NCI-H2171 treated with DMSO at 0.1 percent for 48 hours (cell line): ENCODE results near the gene TRAIP.
A peak's percentile ranks its signal among the peaks of the same experiment; 100 is the strongest.
"Not testable (repeated sequence)": the region's sequence is repeated elsewhere in the genome, so short reads cannot be mapped to it uniquely, and the experiment has no call there.

ENCODE experiments used
- DNase-seq: peaks from one replicate; lab custom pipeline; 2025; lab: John Stamatoyannopoulos, UW

Gene TRAIP

DNA sequence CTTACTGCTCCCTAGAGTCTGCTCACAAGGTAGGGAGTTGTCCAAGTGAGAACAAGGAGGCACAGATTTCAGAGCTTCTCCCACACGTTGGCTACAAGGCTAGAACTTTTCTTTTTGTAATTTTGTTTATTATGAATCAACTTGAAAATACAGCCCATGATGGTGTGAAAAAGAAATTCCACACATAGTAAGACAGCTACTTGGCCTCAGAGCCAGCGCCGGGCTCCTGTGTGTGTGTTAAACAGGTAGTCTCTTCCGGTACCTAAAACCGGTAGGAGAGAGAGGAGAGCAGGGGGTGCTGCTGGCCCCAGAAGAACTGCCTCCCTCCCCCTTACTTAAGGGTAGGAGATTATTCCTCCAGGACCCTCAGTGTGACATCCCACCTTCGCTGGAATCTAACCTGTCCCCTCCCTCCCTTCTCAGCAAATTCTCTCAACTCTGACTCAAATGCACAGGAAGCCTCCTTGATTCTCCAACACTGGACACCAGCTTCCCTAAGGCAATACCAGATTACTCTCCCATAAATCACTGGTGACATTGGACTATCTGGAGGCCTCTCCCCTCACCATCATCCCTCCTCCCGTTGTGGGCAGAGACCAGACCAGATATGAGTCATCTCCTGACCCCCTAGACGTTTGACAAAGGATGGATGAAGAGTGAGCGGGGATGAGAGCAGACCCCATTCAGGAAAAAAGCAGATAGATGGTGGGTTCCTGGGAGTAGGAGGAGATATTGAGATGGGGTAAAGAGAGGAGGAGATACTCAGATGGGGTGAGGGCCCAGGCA lies 65.5 kb downstream of the TRAIP start:
- DNase-seq = no peak

DNA sequence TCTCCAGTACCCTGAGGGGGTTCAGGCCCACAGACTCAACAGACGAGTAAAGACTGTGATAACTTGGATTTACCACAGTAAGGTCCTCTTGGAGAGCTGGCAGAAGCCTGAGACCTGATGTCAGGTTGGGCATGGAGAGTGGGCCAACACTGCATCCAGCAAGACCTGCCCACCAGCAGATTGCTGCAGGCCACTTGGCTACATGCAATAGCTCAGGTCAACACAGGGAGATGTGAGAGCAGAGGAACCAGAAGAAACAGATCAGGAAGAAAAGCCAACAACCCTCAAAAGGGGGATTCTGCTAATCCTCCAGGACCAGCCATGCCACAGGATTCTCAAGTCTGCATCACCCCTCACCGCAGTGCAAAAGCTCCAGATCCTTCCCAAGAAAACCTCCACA lies 68.3 kb downstream of the TRAIP start:
- DNase-seq = no peak

DNA sequence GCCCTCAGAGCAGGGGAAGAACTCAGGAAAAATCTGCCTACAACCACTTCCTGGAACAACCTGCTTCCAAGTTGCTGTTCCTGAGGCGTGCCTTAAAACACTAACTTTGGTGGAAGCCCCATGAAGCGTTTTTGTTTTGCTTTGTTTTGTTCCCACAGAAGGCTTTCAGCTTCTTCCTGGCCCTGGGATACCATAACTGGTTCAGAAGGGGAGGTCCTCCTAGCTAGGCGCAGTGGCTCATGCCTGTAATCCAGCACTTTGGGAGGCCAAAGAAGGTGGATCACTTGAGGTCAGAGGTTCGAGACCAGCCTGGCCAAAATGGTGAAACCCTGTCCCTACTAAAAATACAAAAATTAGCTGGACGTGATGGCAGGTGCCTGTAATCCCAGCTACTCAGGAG lies 68.8 kb downstream of the TRAIP start:
- no peak for DNase-seq

DNA sequence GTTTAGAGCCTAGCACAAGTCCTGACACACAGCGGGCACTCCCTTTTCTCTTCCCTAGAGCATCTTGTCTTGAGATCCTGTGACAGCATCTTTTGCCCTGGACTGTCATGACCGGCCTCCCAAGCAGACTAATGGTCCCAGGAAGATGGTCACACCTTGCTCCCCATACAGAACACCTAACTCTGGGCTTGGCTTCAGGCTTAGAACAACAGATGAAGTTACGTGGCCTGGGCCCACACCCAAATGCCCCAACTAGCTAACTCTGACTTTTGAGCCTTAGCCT lies 69.2 kb downstream of the TRAIP start:
- DNase-seq = no peak

DNA sequence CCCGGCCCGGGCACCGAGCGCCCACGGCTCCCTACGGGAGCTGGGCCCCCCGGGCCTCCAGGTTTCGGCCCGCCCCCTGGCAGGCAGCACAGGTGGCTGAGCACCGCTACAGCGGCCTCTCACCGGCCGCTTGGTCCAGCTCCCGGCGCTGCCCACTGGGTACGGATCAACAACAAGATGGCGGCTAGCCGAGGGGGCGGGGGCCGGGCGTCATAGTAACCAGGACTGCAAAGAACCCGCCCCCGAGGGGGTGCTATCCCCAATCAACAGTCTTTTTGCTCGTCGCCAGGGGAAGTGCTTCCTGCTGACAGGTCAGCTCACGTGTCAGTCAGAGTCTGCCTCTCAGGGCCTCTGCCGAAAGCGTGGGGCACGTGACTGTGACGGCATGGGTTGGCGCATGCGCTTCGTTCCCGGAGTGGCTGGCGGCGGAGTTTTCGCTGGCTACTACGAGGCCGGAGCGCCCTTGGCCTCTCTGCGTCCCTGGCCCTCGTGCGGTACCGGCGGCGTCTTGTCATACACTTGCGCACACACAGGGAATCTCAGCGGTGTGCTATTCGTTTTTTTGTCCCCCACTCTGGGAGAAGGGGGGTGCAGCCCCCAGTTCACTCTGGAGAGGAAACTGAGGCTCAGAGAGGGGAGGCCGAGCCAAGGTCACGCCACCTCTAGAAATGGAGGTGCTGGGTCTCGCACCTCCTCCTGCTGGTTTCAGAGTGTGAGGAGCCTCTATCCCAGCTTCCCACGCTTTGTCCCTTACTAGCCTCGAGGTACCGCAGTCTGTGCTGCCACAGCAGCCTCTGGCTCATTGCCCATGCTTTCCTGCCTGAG lies 69.8 kb downstream of the TRAIP start, which contains the start of gene IP6K1:
IP6K1 (minus strand) TSS at position 186 of the 825 bp plus-strand sequence. CDS start 38,502 bp downstream, outside the sequence.
- peak; percentile 95 for DNase-seq

DNA sequence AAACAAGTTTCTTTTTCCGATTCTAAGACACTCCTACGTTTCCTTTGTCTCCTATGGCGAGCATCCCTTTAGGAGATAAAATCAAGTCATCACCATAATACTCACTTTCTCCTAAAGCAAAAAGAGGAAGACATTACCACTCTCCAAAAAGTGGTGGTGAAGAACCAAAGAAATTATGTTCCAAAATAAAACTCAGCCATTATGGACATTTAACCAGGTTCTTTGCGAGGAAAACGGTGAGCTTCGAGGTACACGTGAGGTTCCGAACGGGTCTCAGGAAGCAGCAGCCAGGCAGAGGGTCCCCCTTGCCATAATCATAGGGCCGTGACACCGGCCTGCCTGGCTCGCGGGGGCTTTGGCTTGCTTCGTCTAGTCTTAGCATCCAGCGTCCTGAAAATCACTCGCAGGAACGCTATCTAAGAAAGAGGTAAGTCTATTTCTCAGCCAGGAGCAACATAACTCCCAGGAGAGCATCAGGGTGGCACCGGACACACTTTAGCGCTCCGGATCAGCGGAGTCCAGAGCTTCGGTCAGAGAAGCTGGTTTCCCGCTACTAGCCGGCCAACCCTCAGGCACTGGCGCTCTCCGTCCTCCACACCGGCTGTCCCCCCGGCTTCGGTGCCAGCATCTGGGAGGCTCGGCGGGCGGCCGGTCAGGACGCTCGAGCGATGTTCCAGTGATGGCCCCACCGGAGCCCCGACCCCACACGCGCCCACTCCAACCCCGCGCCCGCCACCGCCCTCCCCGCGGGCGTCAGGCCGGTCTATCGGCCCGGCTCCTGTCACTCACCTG lies 70.6 kb downstream of the TRAIP start:
- DNase-seq = no peak

DNA sequence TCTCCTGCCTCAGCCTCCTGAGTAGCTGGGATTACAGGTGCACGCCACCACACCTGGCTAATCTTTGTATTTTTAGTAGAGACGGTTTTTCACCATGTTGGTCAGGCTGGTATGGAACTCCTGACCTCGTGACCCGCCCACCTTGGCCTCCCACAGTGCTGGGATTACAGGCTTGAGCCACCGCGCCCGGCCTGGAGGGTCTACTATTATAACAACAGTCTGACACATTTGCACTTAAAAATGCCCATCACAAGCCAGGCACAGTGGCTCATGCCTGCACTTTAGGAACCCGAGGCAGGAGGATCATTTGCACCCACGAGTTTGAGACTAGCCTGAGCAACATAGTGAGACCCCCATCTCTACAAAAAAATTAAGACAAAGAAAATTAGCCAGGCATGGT lies 74.1 kb downstream of the TRAIP start:
- not testable (repeated sequence) for DNase-seq

DNA sequence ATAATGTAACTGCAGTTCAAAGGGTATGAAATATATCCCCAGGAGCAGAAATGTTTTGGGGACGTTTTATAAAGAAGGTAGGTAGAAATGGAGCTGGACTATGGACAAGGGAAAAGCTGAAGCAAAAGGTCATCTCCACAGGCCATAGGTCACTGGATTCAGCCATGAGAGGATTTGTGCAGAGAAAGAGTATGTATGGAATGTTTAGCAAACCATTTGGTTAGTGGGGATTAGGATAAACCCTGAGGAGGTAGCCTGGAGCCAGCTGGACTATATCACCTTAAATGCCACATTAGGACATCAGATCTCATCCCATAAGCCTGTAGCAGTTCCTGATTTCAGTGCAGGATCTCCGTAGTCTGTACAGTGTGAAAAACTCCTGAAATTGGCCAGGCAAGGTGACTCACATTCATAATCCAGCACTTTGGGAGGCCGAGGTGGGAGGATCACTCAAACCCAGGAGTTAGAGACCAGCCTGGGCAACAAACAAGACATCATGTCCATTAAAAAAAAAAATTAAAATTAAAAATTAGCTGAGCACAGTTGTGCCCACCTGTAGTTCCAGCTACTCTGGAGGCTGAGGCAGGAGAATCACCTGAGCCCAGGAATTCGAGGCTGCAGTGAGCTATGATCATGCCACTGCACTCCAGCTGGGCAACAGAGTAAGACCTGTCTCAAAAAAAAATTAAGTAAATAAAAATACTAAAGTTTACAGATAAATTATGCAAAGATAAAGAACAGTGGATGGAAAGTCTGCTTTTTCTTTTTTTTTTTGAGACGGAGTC lies 74.8 kb downstream of the TRAIP start:
- DNase-seq = no peak

DNA sequence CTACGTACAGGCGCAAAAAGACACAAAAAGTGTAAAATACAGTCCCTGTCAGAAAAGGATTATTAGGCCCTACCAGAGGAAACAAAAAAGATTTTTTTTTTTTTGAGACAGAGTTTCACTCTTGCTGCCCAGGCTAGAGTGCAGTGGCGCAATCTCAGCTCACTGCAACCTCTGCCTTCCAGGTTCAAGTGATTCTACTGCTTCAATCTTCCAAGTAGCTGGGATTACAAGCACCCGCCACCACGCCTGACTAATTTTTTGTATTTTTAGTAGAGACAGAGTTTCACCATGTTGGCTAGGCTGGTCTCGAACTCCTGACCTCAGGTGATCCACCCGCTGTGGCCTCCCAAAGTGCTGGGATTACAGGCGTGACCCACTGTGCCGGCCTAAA lies 75.4 kb downstream of the TRAIP start:
- not testable (repeated sequence) for DNase-seq

DNA sequence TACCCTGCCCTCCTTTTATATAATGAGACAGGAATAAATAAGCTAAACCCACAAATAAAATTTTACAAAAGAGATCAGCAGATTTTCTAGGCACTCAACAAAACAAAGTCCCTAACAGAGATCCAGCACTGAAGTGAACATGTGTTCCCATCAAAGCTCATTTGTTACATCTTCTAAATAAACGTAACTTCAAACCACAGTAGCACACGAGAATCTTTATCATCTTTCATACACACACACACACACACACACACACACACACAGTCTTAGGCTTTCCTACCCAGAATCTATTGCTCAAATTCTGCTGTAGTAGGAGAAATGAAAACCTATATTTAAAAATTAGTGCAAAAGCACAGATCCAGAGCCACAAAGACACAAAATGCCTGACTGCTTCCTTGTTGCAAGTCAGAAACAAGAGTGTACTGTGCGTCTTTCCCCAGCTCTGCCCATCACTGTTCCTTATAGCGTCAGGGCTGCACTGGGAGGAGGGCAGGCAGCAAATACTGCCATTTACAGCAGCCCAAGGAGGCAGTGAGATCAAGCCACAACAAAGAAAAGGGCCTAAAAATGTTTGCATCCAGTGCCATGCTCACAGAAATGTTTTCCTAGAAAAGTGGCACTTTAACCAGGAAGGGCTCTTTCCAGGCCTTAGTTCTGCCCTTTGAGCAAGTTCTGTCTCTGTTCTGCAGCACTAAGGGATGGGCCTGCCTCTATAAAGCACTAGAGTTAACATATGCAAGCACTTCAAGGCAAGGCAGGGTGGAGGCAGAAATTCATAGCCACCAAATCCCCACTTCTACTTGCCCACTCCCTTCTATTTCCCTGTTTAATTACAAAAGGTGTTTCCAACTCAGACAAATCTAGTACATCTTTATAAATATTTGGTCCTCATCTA lies 76.0 kb downstream of the TRAIP start:
- DNase-seq = no peak

DNA sequence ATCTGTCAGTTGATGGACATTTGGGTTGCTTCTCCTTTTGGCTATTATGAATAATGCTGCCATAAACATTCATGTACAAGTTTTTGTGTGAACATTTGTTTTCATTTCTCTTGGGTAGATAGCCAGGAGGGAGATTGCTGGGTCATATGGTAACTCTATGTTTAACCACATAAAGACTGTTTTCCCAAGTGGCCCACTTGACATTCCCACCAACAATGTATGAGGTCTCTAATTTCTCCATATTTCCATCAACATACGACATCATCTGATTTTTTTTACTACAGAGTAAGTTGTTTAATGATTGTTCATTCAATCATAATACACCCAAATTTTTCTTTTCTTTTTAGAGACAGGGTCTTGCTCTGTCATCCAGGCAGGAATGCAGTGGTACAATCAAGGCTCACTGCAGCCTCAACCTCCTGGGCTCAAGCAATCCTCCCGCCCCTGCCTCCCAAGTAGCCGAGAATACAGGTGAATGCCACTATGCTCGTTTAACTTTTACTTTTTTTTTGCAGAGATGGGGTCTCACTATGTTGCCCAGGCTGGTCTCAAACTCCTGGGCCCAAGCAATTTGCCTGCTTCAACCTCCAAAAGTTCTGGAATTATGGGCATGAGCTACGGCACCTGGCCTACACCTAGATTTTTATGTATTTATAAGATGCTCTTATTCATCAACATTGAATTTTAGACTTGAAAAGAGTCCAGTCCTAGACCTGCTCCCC lies 76.8 kb downstream of the TRAIP start:
- DNase-seq = no peak
